ENCODE data around the gene LAMC1.

The LAMC1 gene

GRCh38 chr1:183079712-183080388, 56.6 kb downstream of the LAMC1 start:
- DNase-seq (ENCODE audit: low read depth, low spot score): no peak

GRCh38 chr1:183080406-183080805, 57.2 kb downstream of the LAMC1 start:
- peak; percentile 39 for DNase-seq (ENCODE audit: low read depth, low spot score)

GRCh38 chr1:183081402-183082120, 58.3 kb downstream of the LAMC1 start:
- DNase-seq (ENCODE audit: low read depth, low spot score): no peak

- DNase-seq (ENCODE audit: low read depth, low spot score): no peak
Measured at GRCh38 chr1:183082650-183083049, 59.4 kb downstream of the LAMC1 start.

GRCh38 chr1:183087001-183087400, 63.8 kb downstream of the LAMC1 start:
- no peak for DNase-seq (ENCODE audit: low read depth, low spot score)

GRCh38 chr1:183089025-183089639, 65.9 kb downstream of the LAMC1 start:
- DNase-seq (ENCODE audit: low read depth, low spot score): no peak

GRCh38 chr1:183090391-183091006, 67.3 kb downstream of the LAMC1 start:
- DNase-seq (ENCODE audit: low read depth, low spot score): no peak

GRCh38 chr1:183091181-183091580, 68.0 kb downstream of the LAMC1 start:
- no peak for DNase-seq (ENCODE audit: low read depth, low spot score)

- no peak for DNase-seq (ENCODE audit: low read depth, low spot score)
Measured at GRCh38 chr1:183092350-183092749, 69.1 kb downstream of the LAMC1 start.

GRCh38 chr1:183093066-183093668, 69.9 kb downstream of the LAMC1 start:
- DNase-seq (ENCODE audit: low read depth, low spot score): no peak

- DNase-seq (ENCODE audit: low read depth, low spot score): peak; percentile 62
Measured at GRCh38 chr1:183093786-183094298, 70.6 kb downstream of the LAMC1 start.

- DNase-seq (ENCODE audit: low read depth, low spot score): no peak
Measured at GRCh38 chr1:183094351-183094750, 71.1 kb downstream of the LAMC1 start.

- DNase-seq (ENCODE audit: low read depth, low spot score): no peak
Measured at GRCh38 chr1:183096351-183096750, 73.1 kb downstream of the LAMC1 start.

GRCh38 chr1:183096894-183097293, 73.7 kb downstream of the LAMC1 start:
- no peak for DNase-seq (ENCODE audit: low read depth, low spot score)

GRCh38 chr1:183097438-183098051, 74.3 kb downstream of the LAMC1 start:
- peak; percentile 49 for DNase-seq (ENCODE audit: low read depth, low spot score)

GRCh38 chr1:183098317-183098716, 75.1 kb downstream of the LAMC1 start:
- no peak for DNase-seq (ENCODE audit: low read depth, low spot score)

GRCh38 chr1:183100361-183100974, 77.2 kb downstream of the LAMC1 start:
- DNase-seq (ENCODE audit: low read depth, low spot score): no peak

GRCh38 chr1:183101081-183101480, 77.9 kb downstream of the LAMC1 start:
- DNase-seq (ENCODE audit: low read depth, low spot score): no peak

- DNase-seq (ENCODE audit: low read depth, low spot score): no peak
Measured at GRCh38 chr1:183101841-183102276, 78.6 kb downstream of the LAMC1 start.

- DNase-seq (ENCODE audit: low read depth, low spot score): no peak
Measured at GRCh38 chr1:183103147-183103546, 79.9 kb downstream of the LAMC1 start.

- DNase-seq (ENCODE audit: low read depth, low spot score): no peak
Measured at GRCh38 chr1:183103577-183103976, 80.4 kb downstream of the LAMC1 start.
